Measurements from ENCODE around the gene FAM83F.

Gene FAM83F

GRCh38 chr22:40033586-40034380 lies 39.0 kb downstream of the FAM83F start:
- DNase-seq (ENCODE audit: low read depth in 2 of 2) = no peak

GRCh38 chr22:40035351-40035750 lies 40.6 kb downstream of the FAM83F start:
- DNase-seq (ENCODE audit: low read depth in 2 of 2) = no peak

- no peak for DNase-seq (ENCODE audit: low read depth in 2 of 2)
These were observed 41.4 kb downstream of the FAM83F start for GRCh38 chr22:40036126-40036525.

GRCh38 chr22:40036591-40037225 lies 42.0 kb downstream of the FAM83F start:
- peak; percentile 26 to 32 for DNase-seq (ENCODE audit: low read depth in 2 of 2)

GRCh38 chr22:40037320-40037719 lies 42.6 kb downstream of the FAM83F start:
- DNase-seq (ENCODE audit: low read depth in 2 of 2) = no peak

- DNase-seq (ENCODE audit: low read depth in 2 of 2) = no peak
These were observed 44.8 kb downstream of the FAM83F start for GRCh38 chr22:40039482-40040115.

GRCh38 chr22:40040927-40041326 lies 46.2 kb downstream of the FAM83F start:
- DNase-seq (ENCODE audit: low read depth in 2 of 2) = no peak

GRCh38 chr22:40041366-40042137 lies 46.8 kb downstream of the FAM83F start:
- no peak for DNase-seq (ENCODE audit: low read depth in 2 of 2)

GRCh38 chr22:40042312-40042711 lies 47.6 kb downstream of the FAM83F start:
- DNase-seq (ENCODE audit: low read depth in 2 of 2) = no peak

GRCh38 chr22:40043081-40043480 lies 48.3 kb downstream of the FAM83F start:
- DNase-seq (ENCODE audit: low read depth in 2 of 2) = no peak

GRCh38 chr22:40043793-40044101 lies 49.0 kb downstream of the FAM83F start:
- no peak for DNase-seq (ENCODE audit: low read depth in 2 of 2)

- DNase-seq (ENCODE audit: low read depth in 2 of 2) = peak; percentile 94 to 98
These were observed 49.5 kb downstream of the FAM83F start for GRCh38 chr22:40044102-40044869.

- peak; percentile 72 to 76 for DNase-seq (ENCODE audit: low read depth in 2 of 2)
These were observed 50.4 kb downstream of the FAM83F start for GRCh38 chr22:40044870-40045834.

- DNase-seq (ENCODE audit: low read depth in 2 of 2) = no peak
These were observed 51.4 kb downstream of the FAM83F start for GRCh38 chr22:40046126-40046525.

- no peak for DNase-seq (ENCODE audit: low read depth in 2 of 2)
These were observed 55.5 kb downstream of the FAM83F start for GRCh38 chr22:40050258-40050657.

GRCh38 chr22:40051322-40051721 lies 56.6 kb downstream of the FAM83F start:
- no peak for DNase-seq (ENCODE audit: low read depth in 2 of 2)

GRCh38 chr22:40053460-40053859 lies 58.7 kb downstream of the FAM83F start:
- no peak for DNase-seq (ENCODE audit: low read depth in 2 of 2)

GRCh38 chr22:40054486-40054885 lies 59.7 kb downstream of the FAM83F start:
- DNase-seq (ENCODE audit: low read depth in 2 of 2) = no peak

GRCh38 chr22:40055143-40055883 lies 60.6 kb downstream of the FAM83F start:
- DNase-seq (ENCODE audit: low read depth in 2 of 2) = no peak

GRCh38 chr22:40056154-40056553 lies 61.4 kb downstream of the FAM83F start:
- DNase-seq (ENCODE audit: low read depth in 2 of 2) = no peak

All from stimulated activated CD8-positive, alpha-beta memory T cell treated with anti-CD3 and anti-CD28 coated beads, Interleukin-15, amount 100 ng/mL, for 48 hours (primary cell).